K562 (cell line): ENCODE data around the gene SLC26A6. TPM values are rescaled to one million over a fixed set of nuclear protein-coding genes. Genes with fewer than 3 reads are reported as not detected.
A peak's percentile ranks its signal among the peaks of the same experiment; 100 is the strongest.

Source experiments
- ARID3B ChIP-seq: fragments of 250-450 bp; sonication (Bioruptor Pico); IDR thresholded peaks from 2 replicates; pipeline ENCODE4 v1.4.0; 2020; ENCODE audit warnings: borderline replicate concordance
- BHLHE40 ChIP-seq: IDR thresholded peaks from 2 replicates; pipeline ENCODE4 v1.6.1; 2011; ENCODE audit warnings: low read length, improper control_type of control experiment
- CBX3 ChIP-seq, 2 experiments: IDR thresholded peaks; 1 replicate in 1 of 2; 2 replicates in 1 of 2; pipeline ENCODE4 v1.6.1; 2012; ENCODE audit warnings: inconsistent platforms in 2 of 2, low read length in 2 of 2, borderline replicate concordance in 1 of 2, control low read depth in 1 of 2
- CTCF ChIP-seq, 3 experiments: IDR thresholded peaks in 2 of 3; conservative IDR thresholded peaks in 1 of 3; 2 replicates each; pipeline ENCODE4 v1.5.1; 2011 to 2012; ENCODE audit warnings: low read length in 3 of 3, mild to moderate bottlenecking in 3 of 3, control low read depth in 2 of 3, improper control_type of control experiment in 1 of 3, inconsistent platforms in 1 of 3, low read depth in 1 of 3, mixed read lengths in 1 of 3, moderate library complexity in 1 of 3; ENCODE audit not compliant: insufficient read depth in 2 of 3
- E2F4 ChIP-seq: sonication (generic); formaldehyde crosslinking; IDR thresholded peaks from 2 replicates; pipeline ENCODE4 v1.8.0; 2022; ENCODE audit warnings: mild to moderate bottlenecking, low read depth, missing genetic modification reagents
- FOXJ3 ChIP-seq: sonication (generic); formaldehyde crosslinking; IDR thresholded peaks from 2 replicates; pipeline ENCODE4 v1.4.0; 2020; ENCODE audit warnings: mild to moderate bottlenecking, missing genetic modification reagents
- FOXM1 ChIP-seq, 2 experiments: fragments of 450-650 bp in 1 of 2; sonication (generic) in 1 of 2; formaldehyde crosslinking in 1 of 2; IDR thresholded peaks; 2 replicates each; pipeline versions ENCODE4 v1.6.1 to v1.9.0; 2017 to 2022; ENCODE audit warnings: low read depth in 2 of 2, mild to moderate bottlenecking in 2 of 2, missing genetic modification reagents in 1 of 2, moderate library complexity in 1 of 2
- HIVEP1 ChIP-seq: fragments of 250-450 bp; sonication (Bioruptor Pico); IDR thresholded peaks from 2 replicates; pipeline ENCODE4 v1.4.0; 2020; ENCODE audit warnings: mild to moderate bottlenecking
- HOXB6 ChIP-seq: fragments of 250-450 bp; sonication (Bioruptor Pico); IDR thresholded peaks from 2 replicates; pipeline ENCODE4 v1.5.1; 2022; ENCODE audit warnings: mild to moderate bottlenecking, borderline replicate concordance
- KDM2B ChIP-seq: fragments of 250-450 bp; sonication (Bioruptor Pico); IDR thresholded peaks from 2 replicates; pipeline ENCODE4 v1.8.0; 2021; ENCODE audit warnings: mild to moderate bottlenecking, moderate library complexity
- L3MBTL2 ChIP-seq: fragments of 450-650 bp; IDR thresholded peaks from 2 replicates; pipeline ENCODE4 v1.6.1; 2016; ENCODE audit warnings: mild to moderate bottlenecking, moderate library complexity
- MEIS2 ChIP-seq: fragments of 450-650 bp; IDR thresholded peaks from 2 replicates; pipeline ENCODE4 v1.6.1; 2014; ENCODE audit warnings: mild to moderate bottlenecking; ENCODE audit not compliant: partially characterized antibody
- NELFE ChIP-seq: IDR thresholded peaks from 2 replicates; pipeline ENCODE4 v1.6.1; 2011; ENCODE audit warnings: mild to moderate bottlenecking; ENCODE audit not compliant: insufficient read depth, insufficient read length
- NR2C1 ChIP-seq, 2 experiments: fragments of 450-650 bp; IDR thresholded peaks; 2 replicates each; pipeline ENCODE4 v1.6.1; 2017; ENCODE audit warnings: mild to moderate bottlenecking in 2 of 2, antibody characterized with exemption in 1 of 2, inconsistent platforms in 1 of 2, missing compliant biosample characterization in 1 of 2, missing genetic modification characterization in 1 of 2
- NR2F6 ChIP-seq: fragments of 450-650 bp; formaldehyde crosslinking; IDR thresholded peaks from 2 replicates; pipeline ENCODE4 v1.4.0; 2020; ENCODE audit warnings: mild to moderate bottlenecking
- SNIP1 ChIP-seq: fragments of 450-650 bp; IDR thresholded peaks from 2 replicates; pipeline ENCODE4 v1.7.1; 2017; ENCODE audit warnings: low read depth, mild to moderate bottlenecking
- STAT5B ChIP-seq: fragments of 250-450 bp; sonication (Bioruptor Pico); IDR thresholded peaks from 2 replicates; pipeline ENCODE4 v1.8.0; 2021; ENCODE audit warnings: mild to moderate bottlenecking, inconsistent platforms
- TAL1 ChIP-seq: fragments of 450-650 bp; IDR thresholded peaks from 2 replicates; pipeline ENCODE4 v1.6.1; 2016; ENCODE audit warnings: mild to moderate bottlenecking
- TGIF2 ChIP-seq: sonication (generic); formaldehyde crosslinking; IDR thresholded peaks from 2 replicates; pipeline ENCODE4 v1.8.1; 2022; ENCODE audit warnings: mild to moderate bottlenecking, missing genetic modification reagents, moderate library complexity
- ZNF263 ChIP-seq: sonication (generic); formaldehyde crosslinking; IDR thresholded peaks from 2 replicates; pipeline ENCODE4 v1.8.0; 2022; ENCODE audit warnings: mild to moderate bottlenecking, missing genetic modification reagents, borderline replicate concordance
- ZNF436 ChIP-seq: fragments of 250-450, 450-650 bp; sonication (Bioruptor Pico); formaldehyde crosslinking; IDR thresholded peaks from 2 replicates; pipeline ENCODE4 v1.7.0; 2020; ENCODE audit warnings: mild to moderate bottlenecking
- ZNF785 ChIP-seq: fragments of 250-450 bp; sonication (Bioruptor Pico); IDR thresholded peaks from 2 replicates; pipeline ENCODE4 v1.4.0; 2020; ENCODE audit warnings: mild to moderate bottlenecking
- polyA plus RNA-seq, 8 experiments: library from polyadenylated mRNA; depleted of rRNA in 4 of 8; stranded (reverse) in 5 of 8; unstranded in 3 of 8; fragments of >200 nt; fragmentation: Nextera tagmentation in 2 of 8; fragmentation: Illumina TruSeq in 1 of 8; extraction: Ambion mirVana in 2 of 8; extraction: Trizol in 1 of 8; gene quantifications; 2 replicates each; pipeline versions ENCODE4 v1.2.1 to v1.2.3, GENCODE V29; 2011 to 2014; ENCODE audit warnings: inconsistent platforms in 1 of 8, missing spikeins in 1 of 8
- total RNA-seq, 7 experiments: library from RNA; depleted of rRNA in 6 of 7; stranded (reverse); fragments of >200 nt in 6 of 7; fragmentation: Illumina TruSeq in 2 of 7; extraction: Trizol in 2 of 7; gene quantifications; 2 replicates each; pipeline versions ENCODE4 v1.2.1 to v1.2.3, GENCODE V29; 2011 to 2021; ENCODE audit warnings: low replicate concordance in 1 of 7
- TF ChIP-seq, protein P1 (sequence below): sonication (generic); formaldehyde crosslinking; IDR thresholded peaks from 2 replicates; pipeline ENCODE4 v1.8.0; 2022; ENCODE audit warnings: missing genetic modification reagents, mild to moderate bottlenecking, moderate library complexity, borderline replicate concordance

The SLC26A6 gene
- total and polyA plus RNA-seq, 9 of the 15 experiments (the other 6 are each of a cell fraction or from before 2014, with no cell fraction given) = 2.1 to 27.2 (median 14.8) TPM

DNA sequence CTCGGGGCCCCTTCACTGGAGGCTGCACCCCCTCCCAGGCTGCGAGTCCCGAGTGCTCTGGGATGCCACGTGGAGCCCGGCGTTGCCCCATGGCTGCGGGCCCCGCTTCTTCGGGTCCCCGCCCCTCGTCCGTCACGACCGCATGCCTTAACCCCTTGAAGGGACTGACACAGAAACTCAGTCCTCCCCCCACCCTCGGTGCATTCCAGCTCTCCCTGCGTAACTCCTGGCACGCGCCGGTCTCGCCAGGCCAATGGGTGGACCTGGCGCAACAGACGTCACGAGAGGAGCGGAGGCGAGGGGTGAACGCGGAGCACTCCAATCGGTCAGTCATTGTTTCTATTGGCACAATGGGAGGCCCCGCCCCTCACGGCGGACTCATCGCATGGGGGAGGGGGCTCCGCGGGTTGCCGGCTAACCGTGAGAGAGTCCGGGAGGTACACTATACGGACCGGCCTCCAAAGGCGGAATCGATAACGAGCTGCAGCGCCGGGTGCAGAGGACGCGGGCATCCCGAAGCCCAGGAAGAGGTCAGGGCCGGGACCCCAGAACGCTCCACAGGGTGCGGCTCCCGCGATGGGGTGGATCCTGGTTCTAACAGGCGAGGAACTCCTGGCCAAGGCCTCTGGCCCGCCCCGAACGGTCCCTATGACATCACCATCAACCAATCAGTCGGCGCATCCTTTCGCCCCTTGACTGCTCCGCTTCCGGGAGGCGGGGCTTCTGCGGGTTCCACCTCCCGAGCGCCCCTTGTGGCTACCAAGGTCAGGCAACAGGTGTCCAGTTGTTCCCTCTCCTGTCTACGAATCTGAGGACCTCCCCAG lies 28.4 kb upstream of the SLC26A6 start (continued):
- no peak for TF ChIP-seq NELFE
- no peak for TF ChIP-seq TAL1
- no peak for TF ChIP-seq NR2C1 (IDR thresholded peaks at IDR 0.05)
- TF ChIP-seq NR2C1 (tag; IDR thresholded peaks at IDR 0.05) = no peak
- no peak for TF ChIP-seq E2F4
- no peak for TF ChIP-seq NR2F6 (CRISPR knock-in tag)
- TF ChIP-seq FOXJ3 = no peak
- TF ChIP-seq STAT5B (CRISPR knock-in tag) = no peak
- peak; percentile 38 for TF ChIP-seq MEIS2
- no peak for TF ChIP-seq ZNF436 (CRISPR knock-in tag)
- TF ChIP-seq ZNF785 (CRISPR knock-in tag) = no peak
- TF ChIP-seq HIVEP1 = no peak
- no peak for TF ChIP-seq ARID3B (CRISPR knock-in tag)
- TF ChIP-seq, protein P1, sequence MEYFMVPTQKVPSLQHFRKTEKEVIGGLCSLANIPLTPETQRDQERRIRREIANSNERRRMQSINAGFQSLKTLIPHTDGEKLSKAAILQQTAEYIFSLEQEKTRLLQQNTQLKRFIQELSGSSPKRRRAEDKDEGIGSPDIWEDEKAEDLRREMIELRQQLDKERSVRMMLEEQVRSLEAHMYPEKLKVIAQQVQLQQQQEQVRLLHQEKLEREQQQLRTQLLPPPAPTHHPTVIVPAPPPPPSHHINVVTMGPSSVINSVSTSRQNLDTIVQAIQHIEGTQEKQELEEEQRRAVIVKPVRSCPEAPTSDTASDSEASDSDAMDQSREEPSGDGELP (CRISPR knock-in tag) = peak; percentile 80
- peak in 1 of 2 experiments; percentile 84; a peak in 1 of 3 replicates for TF ChIP-seq CBX3 (IDR thresholded peaks at IDR 0.05; ENCODE audit: borderline replicate concordance in 1 of 2, low read length in 2 of 2)
- TF ChIP-seq ZNF263 (CRISPR knock-in tag) = no peak
- TF ChIP-seq TGIF2 = no peak
- TF ChIP-seq BHLHE40 = peak; percentile 95
- peak; percentile 90 for TF ChIP-seq L3MBTL2
- TF ChIP-seq KDM2B (CRISPR knock-in tag) = no peak
- no peak for TF ChIP-seq HOXB6 (CRISPR knock-in tag)
- peak; percentile 73 to 89 (median 84) for TF ChIP-seq CTCF (IDR thresholded peaks at IDR 0.05 in 2 of 3, conservative IDR thresholded peaks at IDR 0.05 in 1 of 3; ENCODE audit: insufficient read depth in 2 of 3, low read depth in 1 of 3, low read length in 3 of 3)
- no peak for TF ChIP-seq FOXM1 (IDR thresholded peaks at IDR 0.05; ENCODE audit: low read depth)
- no peak; the same call in 1 of the 2 replicates for TF ChIP-seq FOXM1 (CRISPR knock-in tag; IDR thresholded peaks at IDR 0.05; ENCODE audit: low read depth)
- TF ChIP-seq SNIP1 = peak; percentile 41; the same call in 1 of the 2 replicates
